Left ventricle myocardium inferior (tissue), 1 donor: ENCODE results near the gene G3BP1. TPM values are rescaled to one million over a fixed set of nuclear protein-coding genes. Genes with fewer than 3 reads are reported as not detected.
"Not testable (repeated sequence)": the region's sequence is repeated elsewhere in the genome, so short reads cannot be mapped to it uniquely, and the experiment has no call there.

Experiments used
- DNase-seq: peaks from one replicate; pipeline ENCODE4 v3.0.0-alpha.2; 2020
- H3K27ac ChIP-seq: fragments of 200-600 bp; replicated peaks from 2 replicates; pipeline ENCODE4 v1.8.0; 2021
- H3K27me3 ChIP-seq: fragments of 200-600 bp; 2 replicates; pipeline ENCODE4 v1.8.0; 2021; ENCODE audit warnings: low read depth
- H3K36me3 ChIP-seq: fragments of 200-600 bp; 2 replicates; pipeline ENCODE4 v1.8.0; 2021
- H3K4me1 ChIP-seq: fragments of 200-600 bp; 2 replicates; pipeline ENCODE4 v1.8.0; 2021
- H3K4me3 ChIP-seq: fragments of 200-600 bp; 2 replicates; pipeline ENCODE4 v1.8.0; 2021; ENCODE audit warnings: mild to moderate bottlenecking, moderate library complexity
- H3K9me3 ChIP-seq: fragments of 200-600 bp; replicated peaks from 2 replicates; pipeline ENCODE4 v1.8.0; 2021
- intact Hi-C: fragments of 100-400 bp; cut with micrococcal nuclease; formaldehyde crosslinking; loops from one replicate; pipeline ENCODE4 v1.11.0; 2022
- total RNA-seq: library from RNA; stranded (reverse); fragmentation: NEBNext Ultra II Directional; extraction: Animal tissue kit (Norgen Biotek cat#: 25700); gene quantifications from one replicate; pipeline ENCODE4 v1.2.1, GENCODE V29; 2021
- TF ChIP-seq, protein P1 (sequence below): fragments of 200-600 bp; IDR thresholded peaks from 2 replicates; pipeline ENCODE4 v1.8.0; 2021; ENCODE audit warnings: antibody characterized with exemption, mild to moderate bottlenecking, borderline replicate concordance
- donor health status: DM: no; HTN: yes; CAD: no; lungs with severe emphysema.

Gene G3BP1
- total RNA-seq, 1 donor from 2014 or later: 95.0 TPM

DNA sequence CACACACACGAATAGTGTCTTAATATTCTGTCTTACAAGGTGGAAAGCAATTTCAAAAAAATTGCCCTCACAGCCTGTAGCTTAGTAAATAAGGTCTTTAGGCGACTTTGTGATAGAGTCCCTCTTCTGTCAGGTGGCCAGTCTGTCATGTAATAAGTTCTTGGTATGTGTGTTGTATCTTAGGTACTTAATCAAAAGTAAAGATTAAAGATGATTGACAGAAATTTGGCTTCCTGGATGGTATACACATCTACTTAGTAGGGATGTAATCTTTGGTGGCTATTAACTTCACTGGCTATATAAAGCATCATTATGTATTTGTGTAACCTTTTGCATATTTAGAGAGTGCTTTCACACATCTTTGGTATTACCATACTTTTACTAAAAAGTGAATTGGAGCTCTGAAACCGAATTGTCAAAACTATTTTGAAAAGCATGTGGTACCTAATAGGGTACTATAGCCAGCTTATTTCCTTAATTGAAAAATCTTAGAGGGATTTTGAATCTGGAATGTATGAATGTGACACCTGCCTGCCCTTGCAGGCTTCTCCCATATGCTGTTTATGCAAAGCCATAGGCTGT lies 3.4 kb downstream of the G3BP1 start:
- Histone ChIP-seq H3K9me3 (no peaks in the 10 kb centered on the region), H3K4me1 (peaks cover 89% of the 10 kb centered on the region), H3K36me3 (peaks cover 7% of the 10 kb centered on the region), H3K27ac (peak overlapping the region; percentile 95), H3K4me3 (peak overlapping the region; percentile 88), H3K27me3 (no peaks in the 10 kb centered on the region)
- DNase-seq: no peak
- TF ChIP-seq, protein P1, sequence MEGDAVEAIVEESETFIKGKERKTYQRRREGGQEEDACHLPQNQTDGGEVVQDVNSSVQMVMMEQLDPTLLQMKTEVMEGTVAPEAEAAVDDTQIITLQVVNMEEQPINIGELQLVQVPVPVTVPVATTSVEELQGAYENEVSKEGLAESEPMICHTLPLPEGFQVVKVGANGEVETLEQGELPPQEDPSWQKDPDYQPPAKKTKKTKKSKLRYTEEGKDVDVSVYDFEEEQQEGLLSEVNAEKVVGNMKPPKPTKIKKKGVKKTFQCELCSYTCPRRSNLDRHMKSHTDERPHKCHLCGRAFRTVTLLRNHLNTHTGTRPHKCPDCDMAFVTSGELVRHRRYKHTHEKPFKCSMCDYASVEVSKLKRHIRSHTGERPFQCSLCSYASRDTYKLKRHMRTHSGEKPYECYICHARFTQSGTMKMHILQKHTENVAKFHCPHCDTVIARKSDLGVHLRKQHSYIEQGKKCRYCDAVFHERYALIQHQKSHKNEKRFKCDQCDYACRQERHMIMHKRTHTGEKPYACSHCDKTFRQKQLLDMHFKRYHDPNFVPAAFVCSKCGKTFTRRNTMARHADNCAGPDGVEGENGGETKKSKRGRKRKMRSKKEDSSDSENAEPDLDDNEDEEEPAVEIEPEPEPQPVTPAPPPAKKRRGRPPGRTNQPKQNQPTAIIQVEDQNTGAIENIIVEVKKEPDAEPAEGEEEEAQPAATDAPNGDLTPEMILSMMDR: no peak
- intact Hi-C loops: no loop called here

DNA sequence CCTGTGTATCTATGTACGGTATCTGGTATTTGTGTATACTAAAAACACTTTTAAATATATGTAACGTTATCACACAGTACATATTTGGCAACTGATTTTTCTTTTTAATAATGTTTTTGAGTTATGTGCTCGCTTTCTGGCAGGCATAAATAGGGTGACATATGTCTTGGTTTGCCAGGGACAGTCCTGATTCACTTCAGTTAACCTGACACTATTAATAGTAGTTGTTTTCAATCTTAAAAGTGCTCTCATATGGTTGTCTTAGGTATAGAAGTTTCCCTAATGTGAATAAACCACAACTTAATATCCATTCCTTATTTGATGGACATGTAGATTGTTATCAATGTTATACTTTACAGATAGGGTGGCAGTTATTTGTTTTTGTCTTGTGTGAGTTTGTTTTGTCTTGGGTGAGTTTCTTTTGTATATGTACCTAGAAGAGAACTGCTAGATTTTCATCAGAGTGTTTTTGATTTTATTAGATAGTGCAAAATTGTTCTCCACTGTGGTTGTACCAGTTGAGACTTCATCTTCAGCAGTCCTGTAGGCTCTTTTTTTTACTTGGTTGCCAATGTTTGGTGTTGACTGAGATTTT lies 7.9 kb downstream of the G3BP1 start:
- Histone ChIP-seq H3K36me3 (peaks cover 7% of the 10 kb centered on the region), H3K27me3 (no peaks in the 10 kb centered on the region), H3K27ac (no peak overlapping the region), H3K9me3 (no peaks in the 10 kb centered on the region), H3K4me1 (peaks cover 97% of the 10 kb centered on the region), H3K4me3 (no peak overlapping the region)
- TF ChIP-seq, protein P1: no peak
- no peak for DNase-seq
- intact Hi-C loops: no loop called here

DNA sequence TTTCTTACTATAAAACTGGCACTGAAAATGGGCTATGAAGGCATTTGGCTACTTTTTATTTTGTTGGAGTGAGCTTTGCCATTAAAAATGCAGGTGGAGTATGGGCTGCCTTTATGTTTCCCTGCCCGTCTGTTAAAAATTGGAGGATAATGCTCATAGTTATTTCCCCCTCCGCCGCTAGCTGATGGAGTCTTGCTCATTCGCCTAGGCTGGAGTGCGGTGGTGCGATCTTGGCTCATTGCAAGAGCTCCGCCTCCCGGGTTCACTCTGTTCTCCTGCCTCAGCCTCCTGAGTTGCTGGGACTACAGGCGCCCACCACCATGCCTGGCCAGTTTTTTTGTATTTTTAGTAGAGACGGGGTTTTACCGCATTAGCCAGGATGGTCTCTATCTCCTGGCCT lies 8.6 kb downstream of the G3BP1 start:
- no peak overlapping the region for H3K4me3 ChIP-seq
- TF ChIP-seq, protein P1: no peak
- peaks cover 7% of the 10 kb centered on the region for H3K36me3 ChIP-seq
- no peaks in the 10 kb centered on the region for H3K9me3 ChIP-seq
- H3K27me3 ChIP-seq: no peaks in the 10 kb centered on the region
- intact Hi-C loops: no loop called here
- peaks cover 97% of the 10 kb centered on the region for H3K4me1 ChIP-seq
- H3K27ac ChIP-seq: no peak overlapping the region
- DNase-seq: no peak

DNA sequence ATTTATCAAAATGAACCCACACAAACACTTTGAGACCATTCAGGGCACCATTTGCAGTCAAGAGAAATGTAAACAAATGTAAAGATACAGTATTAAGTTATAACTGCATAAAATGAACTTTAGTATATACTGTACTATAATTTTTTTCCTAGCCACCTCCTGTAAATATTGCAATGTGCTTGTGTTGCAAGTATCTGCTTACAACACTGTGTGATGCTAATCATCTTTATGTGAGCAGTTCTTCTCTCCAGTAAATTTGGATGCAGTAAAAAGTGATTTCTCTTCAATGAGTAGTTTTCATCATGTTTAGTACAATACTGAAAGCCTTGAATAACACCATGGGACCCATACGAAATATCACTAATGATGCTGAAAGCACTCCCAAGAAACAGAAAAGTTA lies 9.4 kb downstream of the G3BP1 start:
- Histone ChIP-seq H3K4me1 (peaks cover 95% of the 10 kb centered on the region), H3K4me3 (no peak overlapping the region), H3K36me3 (peaks cover 7% of the 10 kb centered on the region), H3K27ac (no peak overlapping the region), H3K27me3 (no peaks in the 10 kb centered on the region), H3K9me3 (no peaks in the 10 kb centered on the region)
- no peak for DNase-seq
- TF ChIP-seq, protein P1: no peak
- intact Hi-C loops: no loop called here

DNA sequence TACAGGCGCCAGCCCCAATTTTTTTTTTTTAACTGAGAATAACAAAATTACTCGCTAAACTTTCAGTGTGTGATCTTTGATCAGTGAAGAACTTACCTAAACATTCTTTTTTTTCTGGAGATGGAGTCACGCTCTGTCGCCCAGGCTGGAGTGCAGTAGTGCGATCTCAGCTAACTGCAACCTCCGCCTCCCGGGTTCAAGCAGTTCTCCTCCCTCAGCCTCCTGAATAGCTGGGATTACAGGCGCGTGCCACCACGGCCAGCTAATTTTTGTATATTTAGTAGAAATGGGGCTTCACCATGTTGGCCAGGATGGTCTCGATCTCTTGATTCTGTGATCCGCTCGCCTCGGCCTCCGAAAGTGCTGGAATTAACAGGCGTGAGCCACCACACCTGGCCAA lies 11.9 kb downstream of the G3BP1 start:
- H3K4me3 ChIP-seq, H3K27me3 ChIP-seq, DNase-seq, H3K27ac ChIP-seq, H3K9me3 ChIP-seq, intact Hi-C loops: not testable (repeated sequence)
- Histone ChIP-seq H3K4me1 (peaks cover 71% of the 10 kb centered on the region), H3K36me3 (peaks cover 19% of the 10 kb centered on the region)

DNA sequence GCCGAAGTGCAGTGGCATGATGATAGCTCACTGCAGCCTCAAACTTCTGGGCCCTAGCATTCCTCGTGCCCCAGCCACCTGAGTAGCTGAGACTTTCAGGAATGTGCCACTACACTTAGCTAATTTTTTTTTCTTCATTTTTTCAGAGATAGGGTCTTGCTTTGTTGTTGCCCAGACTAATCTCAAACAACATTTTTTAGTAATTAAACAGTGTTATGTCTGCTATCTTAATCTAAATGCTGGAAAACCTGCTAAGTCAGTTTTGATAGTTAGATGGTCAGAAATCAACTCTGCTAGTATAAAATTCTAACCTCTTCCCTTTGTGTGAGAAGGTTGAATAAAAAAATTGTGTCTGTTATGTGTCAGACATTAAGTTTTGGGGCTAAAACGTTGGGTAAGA lies 12.4 kb downstream of the G3BP1 start:
- Histone ChIP-seq H3K27ac (no peak overlapping the region), H3K4me3 (no peak overlapping the region), H3K36me3 (peaks cover 22% of the 10 kb centered on the region), H3K4me1 (peaks cover 66% of the 10 kb centered on the region), H3K27me3 (no peaks in the 10 kb centered on the region), H3K9me3 (no peaks in the 10 kb centered on the region)
- intact Hi-C loops: no loop called here
- no peak for DNase-seq
- TF ChIP-seq, protein P1: no peak
